Skeletal muscle satellite cell (primary cell): Measurements from ENCODE around the gene INTS11.

Source experiments
- H3K27me3 ChIP-seq: 2 replicates; pipeline ENCODE4 v1.7.0; 2013; ENCODE audit warnings: low read length; ENCODE audit not compliant: control insufficient read depth, insufficient read depth
- H3K36me3 ChIP-seq: 2 replicates; pipeline ENCODE4 v1.7.0; 2013; ENCODE audit warnings: mild to moderate bottlenecking, control low read depth, low read length; ENCODE audit not compliant: insufficient read depth
- H3K4me1 ChIP-seq: 2 replicates; pipeline ENCODE4 v1.7.0; 2013; ENCODE audit warnings: low read length; ENCODE audit not compliant: control insufficient read depth, insufficient read depth
- H3K4me2 ChIP-seq: 2 replicates; pipeline ENCODE4 v1.7.0; 2013; ENCODE audit warnings: mild to moderate bottlenecking, low read length
- H3K4me3 ChIP-seq: 2 replicates; pipeline ENCODE4 v1.7.0; 2013; ENCODE audit warnings: low read length
- H3K9ac ChIP-seq: 2 replicates; pipeline ENCODE4 v1.7.0; 2013; ENCODE audit warnings: mild to moderate bottlenecking, low read depth, low read length, moderate library complexity
- H3K9me3 ChIP-seq: replicated peaks from 2 replicates; pipeline ENCODE4 v1.7.0; 2013; ENCODE audit warnings: mild to moderate bottlenecking, control low read depth, low read length

Gene INTS11

DNA sequence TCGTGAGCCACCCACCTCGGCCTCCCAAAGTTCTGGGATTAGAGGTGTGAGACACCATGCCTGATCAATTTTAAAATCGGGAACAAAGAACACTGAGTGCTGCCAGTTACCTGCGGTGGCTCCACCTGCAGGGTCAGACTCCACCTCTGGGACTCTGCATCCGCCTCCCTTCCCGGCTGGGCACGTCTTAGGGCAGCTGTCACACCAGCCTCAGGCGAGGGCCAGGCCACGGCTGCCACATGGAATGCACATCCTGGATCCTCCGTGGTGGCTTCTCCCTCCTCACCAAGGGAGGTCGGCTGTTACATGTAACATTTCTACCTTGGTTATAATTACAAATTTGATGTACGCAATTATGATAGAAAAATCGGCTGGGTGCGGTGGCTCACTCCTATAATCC, 39.8 kb upstream of the INTS11 start:
- H3K4me3 ChIP-seq = no peak overlapping the region
- no peak overlapping the region for H3K9ac ChIP-seq
- H3K36me3 ChIP-seq = no peaks in the 10 kb centered on the region
- no peak overlapping the region for H3K4me2 ChIP-seq
- H3K27me3 ChIP-seq = no peaks in the 10 kb centered on the region
- peaks cover 32% of the 10 kb centered on the region for H3K4me1 ChIP-seq
- H3K9me3 ChIP-seq = no peaks in the 10 kb centered on the region

DNA sequence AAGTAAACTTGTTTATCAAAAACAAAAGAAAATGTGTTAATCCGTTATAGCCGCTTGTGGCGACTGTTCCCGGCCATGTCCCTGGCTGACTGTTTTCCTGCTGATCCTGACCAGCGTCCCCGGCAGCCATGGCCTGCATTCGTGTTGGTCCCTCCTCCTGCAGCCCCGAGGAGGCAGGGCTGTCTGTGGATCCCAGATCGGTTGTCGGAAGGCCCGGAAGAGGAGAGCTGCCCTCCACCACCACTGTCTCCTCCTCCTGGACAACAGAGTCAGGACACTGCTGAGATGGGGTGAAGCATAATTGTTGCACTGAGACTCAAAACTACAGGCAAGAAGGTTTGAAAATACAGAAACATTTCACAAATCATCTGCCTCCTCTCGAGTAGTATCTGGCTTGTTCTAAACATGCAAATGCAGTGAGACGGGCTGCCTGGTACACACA, 37.5 kb upstream of the INTS11 start:
- Histone ChIP-seq H3K9ac (peak overlapping the region; percentile 86), H3K4me2 (peak overlapping the region; percentile 79), H3K27me3 (no peaks in the 10 kb centered on the region), H3K36me3 (no peaks in the 10 kb centered on the region), H3K4me3 (peak overlapping the region; percentile 56), H3K4me1 (peaks cover 40% of the 10 kb centered on the region), H3K9me3 (no peaks in the 10 kb centered on the region)

DNA sequence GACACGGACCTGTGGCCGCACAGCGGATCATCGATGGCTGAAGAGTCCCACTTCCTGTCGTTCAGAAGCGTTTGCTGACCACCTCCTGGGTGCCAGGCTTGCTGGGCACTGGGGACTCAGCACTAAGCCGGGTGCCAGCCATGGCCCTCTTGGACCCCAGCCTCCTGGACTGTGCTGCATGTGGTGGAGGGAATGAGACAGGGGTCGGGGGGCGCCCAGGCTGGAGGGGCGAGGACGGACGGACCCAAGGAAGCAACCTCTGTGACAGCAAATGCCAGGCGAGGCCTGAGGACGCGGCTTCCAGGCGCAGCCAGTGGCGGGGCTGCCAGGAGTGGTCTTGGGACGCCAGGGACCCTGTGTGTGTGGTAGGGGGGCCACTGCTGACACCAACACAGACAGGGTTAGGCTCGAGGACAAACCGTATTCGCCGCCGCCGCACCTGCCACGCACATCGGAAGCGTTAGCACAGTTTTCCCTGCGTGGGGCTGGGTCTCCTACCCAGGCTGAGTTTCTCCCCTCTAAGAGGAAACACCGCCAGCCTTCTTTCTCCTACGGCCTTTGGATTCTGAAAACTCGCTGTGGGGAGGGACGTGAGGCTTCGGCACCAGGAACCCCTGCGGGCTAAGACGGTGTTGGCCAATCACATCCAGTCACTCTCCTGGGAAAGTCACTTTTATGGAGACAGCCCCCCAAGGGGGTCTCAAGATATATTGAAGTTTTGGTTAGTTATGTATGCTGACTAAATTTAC, 36.9 kb upstream of the INTS11 start:
- peak overlapping the region; percentile 79 for H3K4me2 ChIP-seq
- peak overlapping the region; percentile 86 for H3K9ac ChIP-seq
- no peaks in the 10 kb centered on the region for H3K27me3 ChIP-seq
- H3K36me3 ChIP-seq = peaks cover 3% of the 10 kb centered on the region
- H3K4me3 ChIP-seq = peak overlapping the region; percentile 56
- H3K9me3 ChIP-seq = no peaks in the 10 kb centered on the region
- H3K4me1 ChIP-seq = peaks cover 40% of the 10 kb centered on the region

DNA sequence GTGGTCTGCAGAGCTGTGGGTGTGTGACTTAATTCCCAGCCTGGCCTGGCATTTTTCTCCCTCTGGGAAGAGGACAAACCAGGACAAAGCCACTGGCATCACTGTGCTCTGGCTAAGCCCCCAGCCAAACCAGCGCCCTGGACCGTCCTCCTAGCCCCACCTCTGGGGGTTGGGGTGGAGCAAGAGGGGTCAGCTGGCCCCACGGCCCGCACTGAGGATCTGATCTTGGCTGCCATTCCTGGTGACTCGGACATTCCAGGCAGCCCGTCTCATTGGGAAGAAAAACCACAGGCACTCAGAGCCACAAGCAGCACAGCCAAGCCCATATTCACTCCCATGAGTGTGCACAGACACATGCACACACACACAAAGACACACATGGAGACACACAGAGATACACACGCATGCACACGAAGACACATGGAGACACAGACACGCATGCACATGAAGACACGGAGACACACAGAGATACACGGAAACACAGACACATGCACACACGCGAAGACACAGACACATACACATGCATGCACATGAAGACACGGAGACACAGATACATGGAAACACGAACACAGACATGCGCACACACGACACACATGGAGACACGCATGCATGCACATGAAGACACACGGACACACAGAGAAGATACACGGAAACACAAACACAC, 36.2 kb upstream of the INTS11 start:
- H3K4me1 ChIP-seq = peaks cover 40% of the 10 kb centered on the region
- no peaks in the 10 kb centered on the region for H3K27me3 ChIP-seq
- peaks cover 3% of the 10 kb centered on the region for H3K36me3 ChIP-seq
- peak overlapping the region; percentile 79 for H3K4me2 ChIP-seq
- H3K9ac ChIP-seq = peak overlapping the region; percentile 95
- peak overlapping the region; percentile 84 for H3K4me3 ChIP-seq
- no peaks in the 10 kb centered on the region for H3K9me3 ChIP-seq

DNA sequence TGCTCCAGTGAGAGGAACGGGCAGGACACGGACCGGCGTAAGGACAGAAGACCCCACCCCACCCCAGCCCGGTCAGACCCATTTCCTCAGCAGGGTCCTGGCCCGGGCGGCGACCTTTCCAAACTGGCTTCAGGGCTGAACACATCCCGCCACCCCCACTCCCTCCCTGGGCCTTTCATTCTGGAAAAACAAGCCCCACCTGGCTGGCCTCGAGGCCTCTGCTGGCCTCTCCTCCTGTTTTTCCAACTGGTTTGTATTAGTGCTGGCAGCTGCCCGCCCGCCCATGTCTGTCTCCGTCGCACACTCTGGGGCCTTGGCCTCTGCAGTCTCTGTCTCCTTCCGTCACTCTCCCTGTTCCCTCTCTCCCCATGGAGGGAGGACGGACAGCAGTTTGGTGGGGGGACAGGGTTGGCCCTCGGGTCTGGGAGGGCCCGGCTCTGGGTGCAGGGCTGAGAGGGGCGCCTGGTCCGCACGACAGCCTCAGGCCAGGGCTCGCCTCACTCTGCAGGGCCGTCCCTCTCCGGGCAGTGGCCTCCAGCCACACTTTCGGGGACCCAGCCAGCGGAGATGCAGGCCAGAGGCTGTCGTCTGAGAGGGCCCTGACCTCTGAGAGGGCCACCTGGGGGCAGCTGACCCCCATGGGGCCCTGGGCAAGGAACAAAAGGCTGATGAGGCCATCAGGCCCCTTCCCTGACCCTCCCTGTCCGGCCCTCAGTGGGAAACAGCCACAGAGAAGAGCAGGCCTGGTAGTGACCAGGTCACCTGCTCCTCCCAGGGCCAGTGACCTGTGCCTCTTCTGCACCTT, 35.4 kb upstream of the INTS11 start:
- Histone ChIP-seq H3K27me3 (no peaks in the 10 kb centered on the region), H3K4me3 (peak overlapping the region; percentile 84), H3K36me3 (peaks cover 3% of the 10 kb centered on the region), H3K9me3 (no peaks in the 10 kb centered on the region), H3K9ac (peak overlapping the region; percentile 95), H3K4me1 (peaks cover 41% of the 10 kb centered on the region), H3K4me2 (peak overlapping the region; percentile 79)

DNA sequence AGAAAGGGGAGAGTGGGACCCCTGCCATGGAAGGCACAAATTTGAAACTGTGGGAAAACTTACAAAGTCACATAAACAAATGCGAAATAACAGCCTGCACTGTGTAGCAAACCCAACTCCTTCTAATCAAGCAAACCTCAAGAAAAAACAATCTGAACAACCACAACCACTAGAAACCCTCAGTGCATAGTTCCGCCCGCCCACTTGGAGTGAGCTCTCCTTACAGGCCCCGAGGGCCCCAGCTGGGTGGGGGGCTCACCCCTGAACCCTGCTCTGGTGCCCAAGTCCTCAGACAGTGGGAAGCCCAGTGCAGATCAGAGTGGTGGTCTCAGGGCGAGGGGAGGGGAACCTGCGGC, 34.8 kb upstream of the INTS11 start:
- Histone ChIP-seq H3K4me1 (peaks cover 47% of the 10 kb centered on the region), H3K36me3 (peaks cover 9% of the 10 kb centered on the region), H3K4me2 (peak overlapping the region; percentile 79), H3K4me3 (peak overlapping the region; percentile 84), H3K9ac (peak overlapping the region; percentile 95), H3K27me3 (no peaks in the 10 kb centered on the region), H3K9me3 (no peaks in the 10 kb centered on the region)

DNA sequence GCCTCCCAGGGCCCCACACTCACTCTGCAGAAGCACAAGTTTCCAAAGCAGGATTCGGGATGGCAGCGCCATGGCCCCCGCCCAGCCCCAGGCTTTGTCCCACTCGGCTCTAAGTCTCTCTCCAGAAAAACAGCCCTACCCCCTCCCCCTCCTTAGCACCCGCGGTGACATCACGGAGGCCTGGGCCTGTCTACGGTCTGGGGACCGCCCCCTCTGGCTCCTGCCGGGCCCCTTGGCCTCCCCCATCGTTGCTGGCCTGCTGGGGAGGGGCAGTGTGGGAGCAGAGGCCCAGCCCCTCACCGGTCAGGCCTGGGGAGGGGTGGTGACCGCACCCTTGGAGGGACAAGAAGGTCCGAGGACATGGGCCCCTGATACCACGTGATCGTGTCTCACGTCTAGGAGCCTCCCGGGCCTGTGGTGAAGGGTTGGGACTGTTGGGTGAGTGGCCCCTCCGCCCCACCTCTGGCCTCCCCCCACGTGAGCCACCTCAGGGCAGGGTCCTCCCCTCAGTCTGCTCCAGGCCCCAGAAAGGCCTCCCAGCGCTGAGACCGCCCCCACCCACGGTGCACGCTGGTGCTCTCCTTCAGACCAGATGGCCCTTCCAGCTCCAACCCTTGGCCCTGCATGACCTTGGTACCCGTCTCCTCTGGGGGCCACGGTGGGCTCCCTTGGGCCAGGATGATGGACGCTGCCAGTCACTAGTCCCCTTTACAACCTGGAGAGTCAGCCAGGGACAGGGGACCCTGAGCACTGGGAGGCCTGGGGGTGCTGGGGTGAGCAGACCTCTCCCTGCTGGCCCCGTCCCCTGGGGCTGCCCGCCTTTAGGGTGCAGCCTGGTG, 34.2 kb upstream of the INTS11 start, which contains the start of gene MXRA8:
MXRA8 (minus strand) TSS at position 123 of the 839 bp plus-strand sequence; CDS start at position 72, 51 bp downstream.
- Histone ChIP-seq H3K4me3 (peak within 1 kb of the TSS; percentile 84), H3K9ac (peak within 1 kb of the TSS; percentile 95), H3K4me2 (peak within 1 kb of the TSS; percentile 79), H3K9me3 (no peaks in the 10 kb centered on the region), H3K27me3 (no peaks in the 10 kb centered on the region), H3K4me1 (peaks cover 53% of the 10 kb centered on the region), H3K36me3 (peaks cover 16% of the 10 kb centered on the region)

DNA sequence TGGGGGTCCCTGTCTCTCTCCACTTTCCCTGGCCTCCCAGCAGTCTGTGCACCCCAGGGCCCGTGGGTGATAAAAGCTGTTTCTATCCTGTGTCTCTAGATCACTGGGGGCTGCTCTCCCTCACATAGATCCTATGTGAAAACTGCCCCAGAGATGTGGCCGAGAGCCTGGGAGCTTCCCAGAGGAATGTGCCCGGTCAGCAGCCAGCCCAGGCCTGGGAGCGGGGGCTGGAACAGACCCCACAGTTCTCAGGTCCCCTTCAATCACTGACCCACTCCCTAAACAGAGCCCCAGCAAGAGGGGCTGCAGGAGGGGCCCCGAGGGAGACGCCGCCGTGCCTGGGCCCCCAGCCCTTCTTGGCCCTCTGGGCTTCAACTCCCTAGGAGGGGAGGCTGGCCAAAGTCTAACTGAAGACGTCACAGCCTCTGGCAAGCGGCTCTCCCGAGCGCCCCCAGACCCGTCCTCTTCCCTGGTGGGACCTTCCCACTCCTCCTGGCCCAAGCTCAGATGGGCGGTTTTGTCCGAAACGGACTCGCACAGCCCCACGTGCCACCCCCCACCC, 33.5 kb upstream of the INTS11 start:
- H3K9me3 ChIP-seq = no peaks in the 10 kb centered on the region
- H3K9ac ChIP-seq = peak overlapping the region; percentile 95
- peak overlapping the region; percentile 79 for H3K4me2 ChIP-seq
- H3K36me3 ChIP-seq = peaks cover 23% of the 10 kb centered on the region
- H3K4me3 ChIP-seq = peak overlapping the region; percentile 84
- peaks cover 60% of the 10 kb centered on the region for H3K4me1 ChIP-seq
- no peaks in the 10 kb centered on the region for H3K27me3 ChIP-seq

DNA sequence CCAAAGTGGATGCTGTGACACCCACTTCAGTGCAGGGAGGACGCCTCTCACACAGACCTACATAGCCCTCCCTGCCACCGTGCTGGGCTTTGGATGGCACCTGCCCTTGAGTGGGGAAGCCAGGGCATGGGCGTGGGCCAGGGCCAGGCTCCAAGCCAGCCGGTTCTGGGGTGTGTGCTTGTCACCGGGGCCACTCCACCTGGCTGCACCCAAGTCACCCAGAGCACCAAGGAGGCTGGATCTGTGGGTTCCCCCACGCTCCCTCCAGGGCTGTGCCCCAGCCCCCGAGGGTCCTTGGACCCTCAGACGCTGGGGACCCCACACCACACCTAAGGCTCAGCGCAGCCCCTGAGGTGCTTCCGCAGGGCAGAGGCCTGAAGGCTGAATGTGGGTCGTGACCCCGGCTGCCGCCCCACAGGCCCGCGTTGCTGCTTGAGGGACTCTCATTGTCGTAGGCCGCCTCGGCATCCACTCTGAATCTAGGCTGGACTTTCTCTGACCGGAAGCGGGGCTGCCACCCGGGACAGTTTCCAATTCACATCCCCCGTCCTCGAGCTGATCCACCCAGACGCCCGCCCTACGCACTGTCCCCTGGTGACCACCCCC, 32.4 kb upstream of the INTS11 start:
- H3K4me1 ChIP-seq = peaks cover 66% of the 10 kb centered on the region
- peaks cover 31% of the 10 kb centered on the region for H3K36me3 ChIP-seq
- no peaks in the 10 kb centered on the region for H3K27me3 ChIP-seq
- peak overlapping the region; percentile 79 for H3K4me2 ChIP-seq
- H3K9ac ChIP-seq = peak overlapping the region; percentile 95
- no peaks in the 10 kb centered on the region for H3K9me3 ChIP-seq
- peak overlapping the region; percentile 84 for H3K4me3 ChIP-seq

DNA sequence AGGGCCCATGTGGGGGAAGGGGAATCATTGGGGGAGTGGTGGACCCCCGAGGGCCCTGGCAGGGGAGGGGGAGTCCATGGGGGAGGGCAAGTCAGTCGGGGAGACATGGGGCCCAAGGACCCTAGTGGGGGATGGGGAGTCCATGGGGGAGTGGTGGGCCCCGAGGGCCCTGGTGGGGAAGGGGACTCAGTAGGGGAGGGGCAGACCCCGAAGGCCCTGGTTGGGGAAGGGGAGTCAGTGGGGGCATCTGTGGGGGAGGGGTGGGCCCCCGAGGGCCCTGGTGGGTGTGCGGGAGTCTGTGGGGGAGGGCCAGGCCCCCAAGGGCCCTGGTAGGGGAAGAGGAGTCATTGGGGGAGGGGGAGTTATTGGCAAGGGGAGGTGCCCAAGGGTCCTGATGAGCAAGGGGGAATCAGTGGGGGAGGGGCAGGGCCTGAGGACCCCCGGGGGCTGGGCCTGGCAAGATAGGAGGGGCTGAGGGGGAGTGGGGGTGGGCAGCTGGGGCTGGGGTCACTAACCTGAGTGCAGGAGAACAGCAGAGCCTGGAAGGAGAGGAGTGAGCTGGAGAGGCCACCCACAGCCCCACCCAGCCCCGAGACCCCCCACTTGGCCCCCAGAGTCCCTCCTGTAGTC, 31.8 kb upstream of the INTS11 start:
- Histone ChIP-seq H3K4me1 (peaks cover 66% of the 10 kb centered on the region), H3K4me3 (peak overlapping the region; percentile 84), H3K4me2 (peak overlapping the region; percentile 79), H3K9me3 (no peaks in the 10 kb centered on the region), H3K9ac (peak overlapping the region; percentile 95), H3K36me3 (peaks cover 36% of the 10 kb centered on the region), H3K27me3 (no peaks in the 10 kb centered on the region)
